Body of pancreas (tissue), 4 donors: Measurements from ENCODE around the gene PCSK6. TPM values are rescaled to one million over a fixed set of nuclear protein-coding genes. Genes with fewer than 3 reads are reported as not detected.

Source experiments
- ATAC-seq: fragments of 150-250 bp; one replicate; pipeline ENCODE4 v1.9.1; 2016
- DNase-seq, 4 donors: peaks; one replicate each; pipeline ENCODE4 v3.0.0-alpha.2; 2019
- H3K27ac ChIP-seq, 4 donors: fragments of 200-600 bp; sonication (generic); 1 replicate in 3 of 4; 2 replicates in 1 of 4; pipeline versions ENCODE4 v1.5.1 to v1.6.1; 2016 to 2019; ENCODE audit warnings: mild to moderate bottlenecking in 1 of 4, mixed read lengths in 1 of 4, moderate library complexity in 1 of 4
- H3K27me3 ChIP-seq, 2 donors: fragments of 200-600 bp; sonication (generic); one replicate each; pipeline ENCODE4 v1.6.0; 2016; ENCODE audit warnings: mild to moderate bottlenecking in 1 of 2
- H3K36me3 ChIP-seq, 2 donors: fragments of 200-600 bp; sonication (generic); replicated peaks in 1 of 2; 2 replicates each; pipeline ENCODE4 v1.5.1; 2016; ENCODE audit warnings: low read depth in 2 of 2; ENCODE audit not compliant: insufficient read depth in 1 of 2
- H3K4me1 ChIP-seq: fragments of 200-600 bp; sonication (generic); one replicate; pipeline ENCODE4 v1.6.0; 2016
- H3K4me3 ChIP-seq, 2 donors: fragments of 200-600 bp; sonication (generic); 1 replicate in 1 of 2; 2 replicates in 1 of 2; pipeline ENCODE4 v1.5.1; 2016 to 2019
- H3K9me3 ChIP-seq, 3 donors: fragments of 200-600 bp; sonication (generic); 1 replicate in 2 of 3; 2 replicates in 1 of 3; pipeline ENCODE4 v1.5.1; 2016
- CTCF ChIP-seq, 7 experiments: fragments of 450-650 bp in 4 of 7; fragments of 200-600 bp in 3 of 7; sonication (generic) in 3 of 7; IDR thresholded peaks; one replicate each; pipeline ENCODE4 v1.5.1; 2016 to 2019; ENCODE audit warnings: antibody characterized with exemption in 7 of 7
- POLR2A ChIP-seq, 3 donors: fragments of 450-650 bp; IDR thresholded peaks; one replicate each; pipeline ENCODE4 v1.6.1; 2016; ENCODE audit warnings: antibody characterized with exemption in 3 of 3, mild to moderate bottlenecking in 2 of 3
- WGBS, 2 donors: methylation state at CpG; one replicate each; pipeline ENCODE4 v1.1.5; 2017; 5-methylcytosine and 5-hydroxymethylcytosine counted together
- intact Hi-C: fragments of 100-400 bp; cut with DNase I; formaldehyde crosslinking; loops from one replicate; pipeline ENCODE4 v1.15.1; 2023
- total RNA-seq, 2 donors: library from RNA; depleted of rRNA; stranded (reverse); fragments of >200 nt; gene quantifications; one replicate each; pipeline ENCODE4 v1.1.0, GENCODE V29; 2016

PCSK6 gene
- total RNA-seq, 2 donors from 2014 or later, result 8.9 to 10.1 TPM

DNA sequence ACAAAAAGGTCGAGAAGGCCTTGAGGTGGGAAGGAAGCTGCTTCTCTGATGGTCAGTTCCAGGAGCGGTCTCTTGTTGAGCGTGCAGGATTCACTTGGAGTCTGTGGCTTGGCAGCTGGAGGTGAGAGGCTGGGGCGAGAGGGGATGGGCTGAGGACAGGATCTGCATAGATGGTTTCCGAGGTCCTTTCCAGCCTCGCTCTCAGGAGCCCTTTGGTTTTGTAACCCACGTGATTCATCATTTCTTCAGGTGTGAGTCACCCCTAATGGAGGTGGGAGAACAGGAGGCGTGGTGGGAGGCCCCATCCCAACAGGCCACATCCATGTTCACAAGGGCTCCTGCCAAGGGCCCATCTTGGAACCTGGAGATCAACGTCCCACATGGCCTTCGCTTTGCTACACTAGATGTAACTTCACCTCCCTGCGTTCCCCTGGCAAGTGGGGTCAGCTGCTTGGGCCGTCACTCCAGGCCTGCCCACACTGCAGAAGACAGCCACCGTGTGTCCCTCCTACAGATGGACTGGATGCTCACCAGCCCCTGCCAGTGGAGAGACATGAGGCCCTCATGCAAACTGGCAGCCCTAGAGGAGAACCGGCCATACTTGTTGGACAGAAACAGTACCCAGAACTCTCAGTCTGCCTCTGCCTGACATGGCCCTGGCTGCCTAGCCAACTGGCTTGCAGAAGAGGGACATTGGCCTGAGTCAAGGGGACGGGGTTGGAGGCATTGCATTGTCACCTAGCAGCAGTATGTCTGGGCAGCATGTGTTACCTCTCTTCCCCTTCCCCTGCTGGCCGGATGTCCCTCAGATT lies 1.6 kb upstream of the PCSK6 start:
- intact Hi-C loops, result no loop called here
- Histone ChIP-seq H3K27me3 (peaks cover 0 to 8% of the 10 kb centered on the region in 2 donors), H3K4me1 (peaks cover 10% of the 10 kb centered on the region), H3K27ac (no peak overlapping the region), H3K9me3 (no peaks in the 10 kb centered on the region), H3K36me3 (no peaks in the 10 kb centered on the region), H3K4me3 (no peak overlapping the region)
- DNase-seq, result no peak
- TF ChIP-seq POLR2A (IDR thresholded peaks at IDR 0.05), result no peak
- no peak for TF ChIP-seq CTCF (IDR thresholded peaks at IDR 0.05)
- 88 to 97% methylated on average over 14 to 16 of the region's 16 CpGs for WGBS, 2 donors
- no peak for ATAC-seq

GRCh38 chr15:101490408-101490891 lies 943 bp upstream of the PCSK6 start:
- intact Hi-C loops, result no loop called here
- DNase-seq, result no peak
- H3K4me1 ChIP-seq, result peaks cover 10% of the 10 kb centered on the region
- H3K27me3 ChIP-seq, result peaks cover 0 to 4% of the 10 kb centered on the region in 2 donors
- WGBS, 2 donors, result 82 to 86% methylated on average over 4 to 13 of the region's 15 CpGs
- no peak overlapping the region for H3K4me3 ChIP-seq
- TF ChIP-seq POLR2A (IDR thresholded peaks at IDR 0.05), result no peak
- TF ChIP-seq CTCF (IDR thresholded peaks at IDR 0.05), result no peak
- H3K27ac ChIP-seq, result no peak overlapping the region
- no peak for ATAC-seq
- H3K9me3 ChIP-seq, result no peaks in the 10 kb centered on the region
- H3K36me3 ChIP-seq, result no peaks in the 10 kb centered on the region

DNA sequence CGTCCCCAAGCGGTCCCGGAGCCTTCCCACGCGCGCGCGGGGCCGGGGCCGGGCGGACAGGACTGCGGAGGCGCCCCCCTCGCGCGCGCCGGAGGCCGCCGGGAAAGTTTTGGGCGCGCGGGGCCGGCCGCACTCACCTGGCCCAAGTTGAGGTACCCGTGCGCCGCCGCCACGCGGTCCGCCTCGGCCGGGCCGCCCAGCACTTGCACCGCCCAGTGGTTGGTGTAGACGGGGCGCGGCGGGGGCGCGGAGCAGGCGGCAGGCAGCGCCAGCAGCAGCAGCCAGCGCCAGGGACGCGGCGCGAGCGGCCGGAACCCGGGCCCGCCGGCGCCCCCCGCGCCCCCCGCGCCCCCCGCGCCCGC lies 289 bp downstream of the PCSK6 start:
- peaks cover 0 to 4% of the 10 kb centered on the region in 2 donors for H3K27me3 ChIP-seq
- H3K9me3 ChIP-seq, result no peaks in the 10 kb centered on the region
- peaks cover 10% of the 10 kb centered on the region for H3K4me1 ChIP-seq
- no peak overlapping the region for H3K4me3 ChIP-seq
- WGBS, 2 donors, result 2% methylated on average over 12 of the region's 62 CpGs; no CpG with 5 or more reads in 1 of the 2 donors
- intact Hi-C loops, result no loop called here
- TF ChIP-seq CTCF (IDR thresholded peaks at IDR 0.05) (peak in 2 of 7 experiments; percentile 21 to 53), POLR2A (IDR thresholded peaks at IDR 0.05) (no peak)
- H3K36me3 ChIP-seq, result no peaks in the 10 kb centered on the region
- ATAC-seq, result peak; percentile 82
- DNase-seq, result peak; percentile 48 to 74 (median 58)
- no peak overlapping the region for H3K27ac ChIP-seq

DNA sequence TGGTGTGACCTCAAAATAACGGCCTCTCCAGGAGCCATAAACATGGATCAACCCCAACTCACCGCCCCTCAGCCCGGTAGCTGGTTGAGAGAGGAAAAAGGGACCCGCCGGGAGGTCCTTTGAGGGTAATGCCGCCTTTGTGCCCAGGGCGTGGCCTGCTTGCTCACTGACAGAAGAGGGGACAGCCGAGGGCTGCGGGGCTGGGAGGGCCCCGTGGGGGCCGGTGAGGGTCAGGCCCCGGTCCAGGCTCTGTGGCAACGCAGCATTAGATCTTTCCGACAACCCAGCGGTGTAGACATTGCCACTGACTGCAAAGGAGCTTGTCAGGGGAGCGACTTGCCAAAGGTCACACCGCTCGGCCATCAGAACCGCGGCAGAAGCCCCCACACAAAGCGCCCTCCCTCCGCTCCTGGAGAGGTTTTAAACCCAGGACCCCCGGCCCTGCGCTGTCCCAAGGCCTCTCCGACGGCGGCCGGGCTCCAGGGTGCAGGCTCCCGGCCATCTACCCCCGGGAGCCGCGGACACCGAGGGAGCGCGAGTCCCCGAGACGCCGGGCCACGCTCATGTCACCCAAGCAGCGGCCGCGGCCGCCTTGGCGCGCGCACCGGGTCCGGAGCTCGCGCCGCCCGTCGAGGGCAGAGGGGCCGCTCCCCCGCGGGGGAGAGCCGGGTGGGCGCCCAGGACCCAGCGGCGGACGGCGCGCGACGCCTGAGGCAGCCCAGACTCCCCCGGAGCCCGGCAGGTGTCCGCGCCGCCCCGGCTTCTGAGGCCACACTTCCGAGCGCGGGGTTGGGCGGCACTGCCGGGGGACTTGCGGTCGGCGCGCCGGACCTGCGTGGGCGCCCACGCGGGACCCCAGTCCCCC lies 975 bp downstream of the PCSK6 start:
- peak; percentile 30 for ATAC-seq
- TF ChIP-seq CTCF (IDR thresholded peaks at IDR 0.05) (no peak), POLR2A (IDR thresholded peaks at IDR 0.05) (no peak)
- no peak overlapping the region for H3K27ac ChIP-seq
- 18 to 39% methylated on average over 7 to 66 of the region's 85 CpGs for WGBS, 2 donors
- intact Hi-C loops, result no loop called here
- no peaks in the 10 kb centered on the region for H3K9me3 ChIP-seq
- H3K27me3 ChIP-seq, result peaks cover 0 to 4% of the 10 kb centered on the region in 2 donors
- H3K4me3 ChIP-seq, result no peak overlapping the region
- no peaks in the 10 kb centered on the region for H3K36me3 ChIP-seq
- H3K4me1 ChIP-seq, result peaks cover 10% of the 10 kb centered on the region
- no peak for DNase-seq
